ENCODE measurements around the gene FAF2.

FAF2 gene

GRCh38 chr5:176410486-176411180 lies 37.6 kb upstream of the FAF2 start:
- Histone ChIP-seq H3K27ac (ENCODE audit: low read depth, low read length) (no peak overlapping the region), H3K9ac (ENCODE audit: low read length) (no peak overlapping the region), H3K4me3 (ENCODE audit: low read depth, low read length) (no peak overlapping the region), H3K4me1 (ENCODE audit: control insufficient read depth, insufficient read depth, low read length) (no peaks in the 10 kb centered on the region), H3K9me3 (ENCODE audit: control insufficient read depth, insufficient read depth, low read depth, low read length) (no peaks in the 10 kb centered on the region), H3K36me3 (ENCODE audit: control insufficient read depth, insufficient read depth, low read length) (no peaks in the 10 kb centered on the region), H3K27me3 (ENCODE audit: control insufficient read depth, insufficient read depth, low read length) (no peaks in the 10 kb centered on the region)

- Histone ChIP-seq H3K4me1 (ENCODE audit: control insufficient read depth, insufficient read depth, low read length) (no peaks in the 10 kb centered on the region), H3K36me3 (ENCODE audit: control insufficient read depth, insufficient read depth, low read length) (no peaks in the 10 kb centered on the region), H3K9me3 (ENCODE audit: control insufficient read depth, insufficient read depth, low read depth, low read length) (no peaks in the 10 kb centered on the region), H3K4me3 (ENCODE audit: low read depth, low read length) (no peak overlapping the region), H3K9ac (ENCODE audit: low read length) (no peak overlapping the region), H3K27ac (ENCODE audit: low read depth, low read length) (no peak overlapping the region), H3K27me3 (ENCODE audit: control insufficient read depth, insufficient read depth, low read length) (peaks cover 6% of the 10 kb centered on the region; the same call in 1 of the 2 replicates)
Observed at GRCh38 chr5:176412517-176413254, 35.5 kb upstream of the FAF2 start.

- H3K9ac ChIP-seq (ENCODE audit: low read length): no peak overlapping the region
- H3K27me3 ChIP-seq (ENCODE audit: control insufficient read depth, insufficient read depth, low read length): peaks cover 6% of the 10 kb centered on the region; the same call in 1 of the 2 replicates
- H3K27ac ChIP-seq (ENCODE audit: low read depth, low read length): no peak overlapping the region
- H3K4me1 ChIP-seq (ENCODE audit: control insufficient read depth, insufficient read depth, low read length): no peaks in the 10 kb centered on the region
- no peaks in the 10 kb centered on the region for H3K9me3 ChIP-seq (ENCODE audit: control insufficient read depth, insufficient read depth, low read depth, low read length)
- H3K36me3 ChIP-seq (ENCODE audit: control insufficient read depth, insufficient read depth, low read length): no peaks in the 10 kb centered on the region
- H3K4me3 ChIP-seq (ENCODE audit: low read depth, low read length): no peak overlapping the region
Observed at GRCh38 chr5:176413255-176413565, 35.0 kb upstream of the FAF2 start.

- H3K9ac ChIP-seq (ENCODE audit: low read length): no peak overlapping the region
- H3K4me1 ChIP-seq (ENCODE audit: control insufficient read depth, insufficient read depth, low read length): no peaks in the 10 kb centered on the region
- H3K9me3 ChIP-seq (ENCODE audit: control insufficient read depth, insufficient read depth, low read depth, low read length): no peaks in the 10 kb centered on the region
- H3K27ac ChIP-seq (ENCODE audit: low read depth, low read length): no peak overlapping the region
- H3K36me3 ChIP-seq (ENCODE audit: control insufficient read depth, insufficient read depth, low read length): no peaks in the 10 kb centered on the region
- peaks cover 6% of the 10 kb centered on the region; the same call in 1 of the 2 replicates for H3K27me3 ChIP-seq (ENCODE audit: control insufficient read depth, insufficient read depth, low read length)
- no peak overlapping the region for H3K4me3 ChIP-seq (ENCODE audit: low read depth, low read length)
Observed at GRCh38 chr5:176413709-176414191, 34.4 kb upstream of the FAF2 start.

GRCh38 chr5:176414704-176415103 lies 33.5 kb upstream of the FAF2 start:
- no peaks in the 10 kb centered on the region for H3K4me1 ChIP-seq (ENCODE audit: control insufficient read depth, insufficient read depth, low read length)
- no peaks in the 10 kb centered on the region for H3K36me3 ChIP-seq (ENCODE audit: control insufficient read depth, insufficient read depth, low read length)
- H3K9me3 ChIP-seq (ENCODE audit: control insufficient read depth, insufficient read depth, low read depth, low read length): peaks cover 2% of the 10 kb centered on the region; the same call in 1 of the 2 replicates
- H3K4me3 ChIP-seq (ENCODE audit: low read depth, low read length): no peak overlapping the region
- H3K27ac ChIP-seq (ENCODE audit: low read depth, low read length): no peak overlapping the region
- H3K27me3 ChIP-seq (ENCODE audit: control insufficient read depth, insufficient read depth, low read length): peaks cover 6% of the 10 kb centered on the region; the same call in 1 of the 2 replicates
- no peak overlapping the region for H3K9ac ChIP-seq (ENCODE audit: low read length)

- Histone ChIP-seq H3K36me3 (ENCODE audit: control insufficient read depth, insufficient read depth, low read length) (no peaks in the 10 kb centered on the region), H3K9ac (ENCODE audit: low read length) (peak overlapping the region; percentile 79), H3K27me3 (ENCODE audit: control insufficient read depth, insufficient read depth, low read length) (peaks cover 6% of the 10 kb centered on the region; the same call in 1 of the 2 replicates), H3K4me1 (ENCODE audit: control insufficient read depth, insufficient read depth, low read length) (no peaks in the 10 kb centered on the region), H3K27ac (ENCODE audit: low read depth, low read length) (peak overlapping the region; percentile 56; the same call in 1 of the 2 replicates), H3K4me3 (ENCODE audit: low read depth, low read length) (peak overlapping the region; percentile 68), H3K9me3 (ENCODE audit: control insufficient read depth, insufficient read depth, low read depth, low read length) (peaks cover 7% of the 10 kb centered on the region)
Observed at GRCh38 chr5:176415240-176415951, 32.8 kb upstream of the FAF2 start.

GRCh38 chr5:176415952-176416924 lies 31.9 kb upstream of the FAF2 start, which contains the start of gene CLTB:
Gene CLTB, minus strand, starts transcription at chr5:176416539. Its CDS starts 176 bp downstream, at chr5:176416363.
- no peaks in the 10 kb centered on the region for H3K4me1 ChIP-seq (ENCODE audit: control insufficient read depth, insufficient read depth, low read length)
- peaks cover 16% of the 10 kb centered on the region for H3K9me3 ChIP-seq (ENCODE audit: control insufficient read depth, insufficient read depth, low read depth, low read length)
- H3K27me3 ChIP-seq (ENCODE audit: control insufficient read depth, insufficient read depth, low read length): peaks cover 6% of the 10 kb centered on the region; the same call in 1 of the 2 replicates
- peak within 1 kb of the TSS; percentile 68 for H3K4me3 ChIP-seq (ENCODE audit: low read depth, low read length)
- H3K9ac ChIP-seq (ENCODE audit: low read length): peak within 1 kb of the TSS; percentile 79
- peak within 1 kb of the TSS; percentile 56; the same call in 1 of the 2 replicates for H3K27ac ChIP-seq (ENCODE audit: low read depth, low read length)
- H3K36me3 ChIP-seq (ENCODE audit: control insufficient read depth, insufficient read depth, low read length): no peaks in the 10 kb centered on the region

GRCh38 chr5:176416965-176417364 lies 31.2 kb upstream of the FAF2 start:
- H3K36me3 ChIP-seq (ENCODE audit: control insufficient read depth, insufficient read depth, low read length): no peaks in the 10 kb centered on the region
- peak overlapping the region; percentile 68; the same call in 1 of the 2 replicates for H3K4me3 ChIP-seq (ENCODE audit: low read depth, low read length)
- H3K27me3 ChIP-seq (ENCODE audit: control insufficient read depth, insufficient read depth, low read length): peaks cover 6% of the 10 kb centered on the region; the same call in 1 of the 2 replicates
- H3K9me3 ChIP-seq (ENCODE audit: control insufficient read depth, insufficient read depth, low read depth, low read length): peaks cover 20% of the 10 kb centered on the region
- no peak overlapping the region for H3K27ac ChIP-seq (ENCODE audit: low read depth, low read length)
- H3K9ac ChIP-seq (ENCODE audit: low read length): no peak overlapping the region
- no peaks in the 10 kb centered on the region for H3K4me1 ChIP-seq (ENCODE audit: control insufficient read depth, insufficient read depth, low read length)

GRCh38 chr5:176418251-176418650 lies 29.9 kb upstream of the FAF2 start:
- Histone ChIP-seq H3K4me3 (ENCODE audit: low read depth, low read length) (no peak overlapping the region), H3K9me3 (ENCODE audit: control insufficient read depth, insufficient read depth, low read depth, low read length) (peaks cover 30% of the 10 kb centered on the region), H3K27ac (ENCODE audit: low read depth, low read length) (no peak overlapping the region), H3K9ac (ENCODE audit: low read length) (no peak overlapping the region), H3K27me3 (ENCODE audit: control insufficient read depth, insufficient read depth, low read length) (peaks cover 6% of the 10 kb centered on the region; the same call in 1 of the 2 replicates), H3K36me3 (ENCODE audit: control insufficient read depth, insufficient read depth, low read length) (no peaks in the 10 kb centered on the region), H3K4me1 (ENCODE audit: control insufficient read depth, insufficient read depth, low read length) (no peaks in the 10 kb centered on the region)

- Histone ChIP-seq H3K36me3 (ENCODE audit: control insufficient read depth, insufficient read depth, low read length) (no peaks in the 10 kb centered on the region), H3K27ac (ENCODE audit: low read depth, low read length) (no peak overlapping the region), H3K9me3 (ENCODE audit: control insufficient read depth, insufficient read depth, low read depth, low read length) (peaks cover 35% of the 10 kb centered on the region), H3K4me1 (ENCODE audit: control insufficient read depth, insufficient read depth, low read length) (no peaks in the 10 kb centered on the region), H3K4me3 (ENCODE audit: low read depth, low read length) (no peak overlapping the region), H3K9ac (ENCODE audit: low read length) (no peak overlapping the region), H3K27me3 (ENCODE audit: control insufficient read depth, insufficient read depth, low read length) (peaks cover 6% of the 10 kb centered on the region; the same call in 1 of the 2 replicates)
Observed at GRCh38 chr5:176420086-176420485, 28.1 kb upstream of the FAF2 start.
